ENCODE data around the gene GSTM1. TPM values are rescaled to one million over a fixed set of nuclear protein-coding genes. Genes with fewer than 3 reads are reported as not detected.
A peak's percentile ranks its signal among the peaks of the same experiment; 100 is the strongest.
"Not testable (repeated sequence)": the region's sequence is repeated elsewhere in the genome, so short reads cannot be mapped to it uniquely, and the experiment has no call there.

GSTM1 gene
- polyA plus RNA-seq, 10 donors: 0.28 to 59.1 (median 1.2) TPM; not detected in 1

DNA sequence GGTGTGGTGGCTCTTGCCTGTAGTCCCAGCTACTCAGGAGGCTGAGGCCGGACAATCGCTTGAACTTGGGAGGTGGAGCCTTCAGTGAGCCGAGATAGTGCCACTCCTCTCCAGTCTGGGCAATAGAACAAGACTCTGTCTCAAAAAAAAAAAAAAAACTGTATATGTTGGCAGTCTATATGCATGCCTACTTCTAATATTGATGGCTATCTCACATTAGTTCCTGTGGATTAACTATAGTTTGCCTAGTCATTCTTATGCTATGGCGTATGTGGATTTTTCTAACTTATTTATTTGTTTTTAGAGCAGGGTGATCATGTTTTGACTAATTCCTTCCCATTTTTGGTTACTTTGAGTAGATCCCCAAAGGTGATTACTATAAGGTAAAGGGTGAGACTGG, 9.4 kb downstream of the GSTM1 start:
- DNase-seq: no peak

DNA sequence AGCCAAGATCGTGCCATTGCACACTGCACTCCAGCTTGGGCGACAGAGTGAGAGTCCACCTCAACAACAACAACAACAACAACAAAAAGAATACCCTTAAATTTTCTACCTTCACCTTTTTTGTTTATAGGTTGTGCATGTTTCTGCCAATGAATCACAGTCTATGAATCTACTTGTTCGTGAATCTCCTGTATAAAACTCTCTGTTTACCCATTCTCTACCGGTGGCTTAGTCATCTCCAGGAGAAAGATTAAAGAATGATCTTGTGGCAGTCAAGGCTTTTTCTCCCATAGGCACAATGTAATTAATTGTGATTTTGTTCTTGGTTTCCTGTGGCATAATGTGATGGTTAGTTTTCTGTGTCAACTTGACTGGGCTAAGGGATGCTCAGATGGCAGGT, 10.2 kb downstream of the GSTM1 start:
- DNase-seq: not testable (repeated sequence)

- DNase-seq: not testable (repeated sequence)
These were observed 15.3 kb downstream of the GSTM1 start for GRCh38 chr1:109702940-109703339.

DNA sequence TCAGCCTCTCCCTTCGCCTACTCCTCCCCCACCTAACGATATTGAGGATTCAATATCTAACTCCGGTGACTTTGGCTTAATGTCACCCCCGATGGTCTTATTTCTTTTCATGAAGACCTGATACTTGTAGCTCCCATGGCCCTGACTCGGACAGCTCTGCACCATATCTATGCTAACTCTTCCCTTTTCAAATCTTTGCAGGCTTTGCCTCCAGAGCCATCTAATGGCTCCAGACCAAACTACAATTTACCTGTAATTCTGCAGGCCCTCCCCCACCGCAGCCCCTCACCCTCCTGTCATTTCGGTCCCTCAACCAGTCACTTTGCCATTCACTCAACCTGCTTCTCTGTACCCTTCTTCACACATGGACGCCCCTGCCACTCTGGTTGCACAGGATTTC, 16.6 kb downstream of the GSTM1 start:
- DNase-seq: no peak

GRCh38 chr1:109705411-109705810, 17.8 kb downstream of the GSTM1 start:
- no peak for DNase-seq

DNA sequence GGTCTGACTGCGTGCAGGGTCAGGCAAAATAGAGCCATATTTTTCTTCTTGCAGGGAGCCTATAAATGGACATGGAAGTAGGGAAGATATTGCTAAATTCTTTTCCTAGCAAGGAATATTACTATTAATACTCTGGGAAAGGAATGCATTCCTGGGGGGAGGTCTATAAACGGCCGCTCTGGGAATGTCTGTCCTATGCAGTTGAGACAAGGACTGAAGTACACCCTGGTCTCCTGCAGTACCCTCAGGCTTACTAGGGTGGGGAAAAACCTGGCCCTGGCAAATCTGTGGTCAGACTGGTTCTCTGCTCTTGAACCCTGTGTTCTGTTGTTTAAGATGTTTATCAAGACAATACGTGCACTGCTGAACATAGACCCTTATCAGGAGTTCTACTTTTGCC, 21.3 kb downstream of the GSTM1 start:
- DNase-seq: not testable (repeated sequence)

GRCh38 chr1:109709822-109710221, 22.2 kb downstream of the GSTM1 start:
- not testable (repeated sequence) for DNase-seq

DNA sequence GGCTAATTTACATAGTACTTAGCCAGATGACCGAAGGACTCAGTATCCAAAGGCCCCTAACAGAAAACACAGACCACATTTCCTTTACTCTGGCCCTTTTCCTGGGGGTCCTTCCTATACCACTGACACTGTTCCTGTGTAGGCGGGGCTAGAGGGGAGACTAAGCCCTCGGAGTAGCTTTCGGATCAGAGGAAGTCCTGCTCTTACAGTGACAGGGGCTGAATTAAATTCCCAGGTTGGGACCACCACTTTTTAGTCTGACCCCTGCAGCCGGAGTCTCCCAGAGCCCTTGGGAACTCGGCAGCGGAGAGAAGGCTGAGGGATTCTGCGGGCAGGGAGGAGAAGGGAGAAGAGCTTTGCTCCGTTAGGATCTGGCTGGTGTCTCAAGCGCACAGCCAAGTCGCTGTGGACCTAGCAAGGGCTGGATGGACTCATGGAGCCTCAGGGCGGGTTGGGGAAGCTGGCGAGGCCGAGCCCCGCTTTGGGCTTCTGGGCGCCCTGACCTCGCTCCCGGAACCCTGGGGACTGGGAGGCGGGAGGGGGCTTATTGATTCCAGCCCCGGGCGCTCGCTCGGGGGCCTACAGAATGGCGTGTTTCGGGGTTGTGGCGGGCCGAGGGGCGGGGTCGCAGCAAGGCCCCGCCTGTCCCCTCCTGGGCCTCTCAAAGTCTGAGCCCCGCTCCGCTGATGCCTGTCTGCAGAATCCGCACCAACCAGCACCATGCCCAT, 24.1 kb downstream of the GSTM1 start, which contains the start of gene GSTM5:
GSTM5 (plus strand) TSS at position 659 of the 728 bp plus-strand sequence; CDS start at position 721, 62 bp downstream.
- peak in 2 of 3 donors; percentile 47 to 79 for DNase-seq

- DNase-seq: no peak
These were observed 24.8 kb downstream of the GSTM1 start for GRCh38 chr1:109712321-109712864.

- DNase-seq: no peak
These were observed 26.0 kb downstream of the GSTM1 start for GRCh38 chr1:109713636-109714035.

- DNase-seq: no peak
These were observed 27.2 kb downstream of the GSTM1 start for GRCh38 chr1:109714661-109715372.

- no peak for DNase-seq
These were observed 28.5 kb downstream of the GSTM1 start for GRCh38 chr1:109716121-109716520.

DNA sequence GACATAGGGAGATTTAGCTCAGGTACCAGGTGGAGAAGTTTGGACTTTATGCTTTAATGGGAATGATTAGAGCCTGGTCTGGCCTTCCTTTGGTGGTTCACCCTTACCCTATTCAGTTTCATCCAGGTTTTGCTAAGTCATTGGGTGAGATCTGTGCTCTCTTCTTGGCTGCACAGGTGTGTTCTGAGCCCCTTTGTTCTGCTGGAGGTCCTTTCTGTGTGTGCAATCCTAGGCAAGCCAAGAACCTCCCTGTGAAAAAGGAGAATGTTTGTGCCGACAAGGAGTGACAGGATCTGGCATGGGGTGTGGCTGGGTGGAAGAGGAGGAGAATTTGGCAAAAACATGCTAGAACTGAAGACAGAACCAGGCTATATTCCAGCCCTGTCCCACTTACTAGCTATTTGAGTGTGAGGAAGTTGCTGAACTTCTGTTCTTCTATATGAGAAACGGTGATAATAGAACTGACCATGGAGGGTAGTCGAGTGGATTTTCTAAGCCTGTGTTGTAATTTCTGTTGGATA, 29.0 kb downstream of the GSTM1 start:
- DNase-seq: no peak

GRCh38 chr1:109717729-109718128, 30.1 kb downstream of the GSTM1 start:
- no peak for DNase-seq

DNA sequence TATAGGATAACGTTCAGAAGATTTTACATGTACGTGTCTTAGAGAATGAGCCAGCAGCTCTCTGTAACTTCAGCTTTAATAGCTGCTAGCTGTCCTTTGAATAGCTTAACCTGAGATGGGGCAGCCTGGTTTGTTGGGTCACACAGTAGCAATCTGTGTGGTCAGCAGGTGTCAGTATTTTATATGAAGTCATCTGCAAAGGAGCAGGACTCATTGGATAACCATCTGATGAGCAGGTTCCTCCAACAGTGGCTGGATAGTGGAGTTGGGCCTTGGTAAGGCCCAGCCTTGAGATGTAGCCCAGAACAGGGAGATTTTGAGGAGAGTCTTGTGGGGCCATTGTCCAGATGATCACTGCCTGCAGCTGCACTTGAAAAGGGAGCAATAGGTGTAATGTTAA, 30.9 kb downstream of the GSTM1 start:
- no peak for DNase-seq

- DNase-seq: no peak
These were observed 31.8 kb downstream of the GSTM1 start for GRCh38 chr1:109719337-109719837.

DNA sequence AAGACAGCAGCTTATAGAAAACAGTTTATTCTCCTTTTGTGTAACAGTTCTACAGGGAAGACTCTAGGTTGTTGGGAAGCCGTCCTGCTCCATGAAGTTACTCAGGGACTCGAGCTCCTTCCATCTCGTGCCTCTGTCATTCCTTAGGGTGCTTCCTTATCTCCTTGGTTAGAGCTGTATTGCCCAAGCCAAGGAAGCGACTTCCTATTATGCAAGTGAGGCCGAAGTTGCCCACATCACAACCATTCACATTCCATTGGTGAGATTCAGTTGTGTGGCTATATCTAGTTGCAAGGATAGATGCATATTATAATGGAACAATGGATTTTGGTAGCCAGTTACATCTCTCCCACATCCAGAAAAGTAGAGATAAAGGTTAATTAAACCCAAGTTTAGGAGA, 33.4 kb downstream of the GSTM1 start:
- DNase-seq: no peak

DNA sequence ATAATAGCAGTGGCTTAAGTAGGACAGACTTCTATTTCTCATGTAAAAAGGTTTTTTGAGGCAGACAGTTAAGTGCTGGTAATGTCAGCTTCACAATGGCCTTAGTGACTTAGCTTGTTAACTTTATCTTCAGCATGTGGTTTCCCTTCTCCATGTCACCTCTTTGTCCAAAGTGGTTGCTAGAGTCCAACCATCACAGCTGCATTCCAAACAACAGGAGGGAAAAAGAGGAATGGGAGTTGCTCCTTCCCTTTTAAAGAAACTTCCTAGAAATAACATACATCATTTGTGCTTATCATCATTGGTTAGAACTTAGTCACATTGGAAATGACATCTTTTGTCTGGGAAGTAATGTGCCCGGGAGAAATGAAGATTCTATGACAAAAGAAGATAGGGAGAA, 34.4 kb downstream of the GSTM1 start:
- DNase-seq: no peak

GRCh38 chr1:109722908-109723691, 35.5 kb downstream of the GSTM1 start:
- no peak for DNase-seq

DNA sequence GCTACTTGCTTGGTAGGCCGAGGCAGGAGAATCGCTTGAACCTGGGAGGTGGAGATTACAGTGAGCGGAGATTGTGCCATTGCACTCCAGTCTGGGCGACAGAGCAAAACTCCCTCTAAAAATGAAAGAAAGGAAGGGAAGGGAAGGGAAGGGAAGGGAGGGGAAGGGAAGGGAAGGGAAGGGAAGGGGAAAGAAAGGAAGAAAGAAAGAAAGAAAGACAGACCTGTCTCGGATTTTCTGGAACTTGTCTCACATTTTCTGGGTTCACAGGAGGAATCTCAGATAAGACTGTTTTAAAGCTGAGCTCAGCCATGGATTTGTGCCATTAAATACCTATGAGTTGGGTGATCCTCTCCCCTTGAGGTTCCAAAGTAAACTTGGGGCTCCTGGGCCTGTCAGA, 37.3 kb downstream of the GSTM1 start:
- no peak for DNase-seq

- no peak for DNase-seq
These were observed 37.9 kb downstream of the GSTM1 start for GRCh38 chr1:109725510-109725909.

DNA sequence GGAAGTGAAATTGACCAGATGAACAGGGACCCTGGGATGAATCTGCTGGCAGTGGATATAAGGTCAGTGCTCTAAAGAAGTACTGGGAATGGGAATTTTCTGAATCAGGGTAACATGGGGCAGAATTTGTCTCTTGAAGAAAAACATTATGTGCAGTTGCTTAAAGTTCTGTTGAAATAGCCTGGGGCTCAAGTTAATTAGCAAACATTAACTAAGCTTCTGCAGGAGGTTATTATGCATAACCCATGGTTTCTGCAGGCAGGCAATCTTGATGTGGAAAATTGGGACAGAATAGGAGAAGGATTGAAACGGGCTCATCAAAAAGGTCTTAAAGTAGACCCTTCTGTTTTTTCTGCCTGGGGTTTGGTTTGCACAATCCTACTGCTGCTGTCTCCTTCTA, 38.4 kb downstream of the GSTM1 start:
- no peak for DNase-seq

All from muscle of back (tissue), 11 donors.